Heart left ventricle (tissue), 16 donors: ENCODE measurements around the gene SURF4. TPM values are rescaled to one million over a fixed set of nuclear protein-coding genes. Genes with fewer than 3 reads are reported as not detected.

Source experiments
- ATAC-seq, 4 donors: fragments of 200-7000 bp; cut with Tn5 transposase; one replicate each; pipeline ENCODE4 v1.9.1; 2020 to 2022; ENCODE audit warnings: moderate library complexity in 4 of 4, mild to moderate bottlenecking in 3 of 4, moderate number of reproducible peaks in 1 of 4
- DNase-seq, 5 donors: peaks; one replicate each; pipeline ENCODE4 v3.0.0-alpha.2; 2020
- H3K27ac ChIP-seq, 12 donors: fragments of 200-600 bp; sonication (generic) in 4 of 12; one replicate each; pipeline versions ENCODE4 v1.5.0 to v1.8.0; 2016 to 2022; ENCODE audit warnings: mild to moderate bottlenecking in 2 of 12
- H3K27me3 ChIP-seq, 9 donors: fragments of 200-600 bp; sonication (generic) in 2 of 9; one replicate each; pipeline versions ENCODE4 v1.5.1 to v1.8.0; 2016 to 2022; ENCODE audit warnings: mild to moderate bottlenecking in 3 of 9
- H3K36me3 ChIP-seq, 9 donors: fragments of 200-600 bp; sonication (generic) in 2 of 9; one replicate each; pipeline versions ENCODE4 v1.5.0 to v1.8.0; 2018 to 2022; ENCODE audit warnings: mild to moderate bottlenecking in 2 of 9
- H3K4me1 ChIP-seq, 12 donors: fragments of 200-600 bp; sonication (generic) in 4 of 12; one replicate each; pipeline versions ENCODE4 v1.5.0 to v1.8.0; 2016 to 2022; ENCODE audit warnings: mild to moderate bottlenecking in 3 of 12
- H3K4me3 ChIP-seq, 12 donors: fragments of 200-600 bp; sonication (generic) in 4 of 12; one replicate each; pipeline versions ENCODE4 v1.5.0 to v1.8.0; 2017 to 2022; ENCODE audit warnings: mild to moderate bottlenecking in 9 of 12, moderate library complexity in 4 of 12
- H3K9me3 ChIP-seq, 12 donors: fragments of 200-600 bp; sonication (generic) in 4 of 12; one replicate each; pipeline versions ENCODE4 v1.5.0 to v1.8.0; 2016 to 2022; ENCODE audit warnings: mild to moderate bottlenecking in 1 of 12
- POLR2A ChIP-seq, 2 donors: fragments of 450-650 bp; IDR thresholded peaks; one replicate each; pipeline ENCODE4 v1.6.1; 2017; ENCODE audit warnings: antibody characterized with exemption in 2 of 2, mild to moderate bottlenecking in 2 of 2, moderate library complexity in 2 of 2
- WGBS, 4 donors: extraction: QIAGEN DNeasy Blood & Tissue Kit in 2 of 4; methylation state at CpG; one replicate each; pipeline versions ENCODE4 v1.1.5 to v1.1.7; 2013 to 2018; 5-methylcytosine and 5-hydroxymethylcytosine counted together
- intact Hi-C, 10 donors: fragments of 100-400 bp; cut with DNase I; formaldehyde crosslinking; loops; one replicate each; pipeline versions ENCODE4 v1.11.1 to v1.14.2; 2022
- polyA plus RNA-seq, 2 donors: library from polyadenylated mRNA; stranded (reverse); fragments of 200-250 nt; gene quantifications; one replicate each; pipeline ENCODE4 v1.2.3, GENCODE V29; 2013
- total RNA-seq, 9 donors: library from RNA; depleted of rRNA in 2 of 9; stranded (reverse); fragments of >200 nt in 2 of 9; fragmentation: NEBNext Ultra II Directional in 3 of 9; extraction: Animal tissue kit (Norgen Biotek cat#: 25700) in 3 of 9; gene quantifications; one replicate each; pipeline versions ENCODE4 v1.1.0 to v1.2.4, GENCODE V29; 2016 to 2023
- TF ChIP-seq, protein P1 (sequence below), 12 donors: fragments of 200-600 bp; sonication (generic) in 4 of 12; IDR thresholded peaks; one replicate each; pipeline versions ENCODE4 v1.5.0 to v1.8.0; 2018 to 2022; ENCODE audit warnings: antibody characterized with exemption in 12 of 12, mild to moderate bottlenecking in 5 of 12
- donor health status: ischemic (EF 13 %, LVEDD 7.1; RV severe dilation, severe dysfunction).
- donor health status: healthy with polysubstance abuse.
- donor health status: DM: no; HTN: yes; CAD: no.
- donor health status: DM: no; HTN: no; CAD: no.
- donor health status: ischemic (EF 25% LVEDD 6.9; RV normal size, moderate dysfunction).
- donor health status: ischemic (EF 25% LVEDD 5.7; RV mildly dilated, moderate dysfunction).
- donor health status: healthy.
- donor health status: DM: yes; HTN: yes; CAD: no.
- donor health status: ischemic (EF 35%, LVEDD 5.7; RV mildly dilated, moderate dysfunction).
- donor health status: nonischemic (EF 11% LVEDD 7.7; RV severe dilation, severe dysfunction).
- donor health status: DM: yes; HTN: yes; CAD: no.
- donor health status: PGD.
- donor health status: ischemic (EF 29% LVEDD 5.4; RV normal size, mild dysfunction).
- donor health status: nonischemic (EF 23%, LVEDD 6.1; RV moderate dilation, normal function).

Gene SURF4
- total and polyA plus RNA-seq, 11 donors, result 31.2 to 185 (median 77.8) TPM

DNA sequence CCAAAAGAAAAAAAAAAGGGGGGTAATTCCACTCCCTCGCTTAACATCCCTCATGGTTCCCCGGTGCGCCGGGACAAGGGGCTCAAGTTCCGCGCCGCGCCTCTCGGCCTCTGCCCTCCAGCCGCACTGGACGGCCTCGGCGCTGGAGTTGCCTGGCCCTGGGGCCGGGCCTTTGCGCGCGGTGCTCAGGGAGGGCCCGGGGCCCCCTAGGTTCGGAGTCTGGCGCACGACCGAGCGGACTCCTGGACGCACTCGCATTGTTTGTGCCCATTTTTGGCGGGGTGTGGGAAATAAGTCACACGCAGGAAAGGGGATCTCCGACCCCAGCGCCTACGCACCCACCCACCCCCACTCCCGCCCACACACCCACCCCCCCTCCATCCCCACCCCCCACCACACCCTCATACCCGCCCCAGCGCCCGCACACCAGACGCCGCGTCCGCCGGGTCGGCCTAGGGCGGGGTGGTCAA is 28.3 kb downstream of the SURF4 start:
- peak overlapping the region; percentile 78 to 100 (median 94) for H3K4me3 ChIP-seq
- 0 to 1% (median 0%) methylated on average over 23 to 41 of the region's 41 CpGs for WGBS, 4 donors
- no peaks in the 10 kb centered on the region for H3K9me3 ChIP-seq
- peak overlapping the region; percentile 69 to 99 (median 89) for H3K27ac ChIP-seq
- peaks cover 4 to 31% (median 25%) of the 10 kb centered on the region in 12 donors for H3K4me1 ChIP-seq
- DNase-seq (peak in 3 of 5 donors; percentile 38 to 55 (median 50)), ATAC-seq (peak; percentile 21 to 68 (median 60))
- H3K36me3 ChIP-seq, result peaks cover 0 to 72% (median 67%) of the 10 kb centered on the region in 9 donors
- no peaks in the 10 kb centered on the region for H3K27me3 ChIP-seq
- TF ChIP-seq POLR2A (IDR thresholded peaks at IDR 0.05), result no peak
- TF ChIP-seq, protein P1, sequence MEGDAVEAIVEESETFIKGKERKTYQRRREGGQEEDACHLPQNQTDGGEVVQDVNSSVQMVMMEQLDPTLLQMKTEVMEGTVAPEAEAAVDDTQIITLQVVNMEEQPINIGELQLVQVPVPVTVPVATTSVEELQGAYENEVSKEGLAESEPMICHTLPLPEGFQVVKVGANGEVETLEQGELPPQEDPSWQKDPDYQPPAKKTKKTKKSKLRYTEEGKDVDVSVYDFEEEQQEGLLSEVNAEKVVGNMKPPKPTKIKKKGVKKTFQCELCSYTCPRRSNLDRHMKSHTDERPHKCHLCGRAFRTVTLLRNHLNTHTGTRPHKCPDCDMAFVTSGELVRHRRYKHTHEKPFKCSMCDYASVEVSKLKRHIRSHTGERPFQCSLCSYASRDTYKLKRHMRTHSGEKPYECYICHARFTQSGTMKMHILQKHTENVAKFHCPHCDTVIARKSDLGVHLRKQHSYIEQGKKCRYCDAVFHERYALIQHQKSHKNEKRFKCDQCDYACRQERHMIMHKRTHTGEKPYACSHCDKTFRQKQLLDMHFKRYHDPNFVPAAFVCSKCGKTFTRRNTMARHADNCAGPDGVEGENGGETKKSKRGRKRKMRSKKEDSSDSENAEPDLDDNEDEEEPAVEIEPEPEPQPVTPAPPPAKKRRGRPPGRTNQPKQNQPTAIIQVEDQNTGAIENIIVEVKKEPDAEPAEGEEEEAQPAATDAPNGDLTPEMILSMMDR (IDR thresholded peaks at IDR 0.05), result peak in 1 of 12 donors; percentile 36
- intact Hi-C loops, result loop anchor here in 1 of 10 donors (10.0 kb wide), 1 partner anchor 137 kb away; no protein-coding TSS in a partner anchor

DNA sequence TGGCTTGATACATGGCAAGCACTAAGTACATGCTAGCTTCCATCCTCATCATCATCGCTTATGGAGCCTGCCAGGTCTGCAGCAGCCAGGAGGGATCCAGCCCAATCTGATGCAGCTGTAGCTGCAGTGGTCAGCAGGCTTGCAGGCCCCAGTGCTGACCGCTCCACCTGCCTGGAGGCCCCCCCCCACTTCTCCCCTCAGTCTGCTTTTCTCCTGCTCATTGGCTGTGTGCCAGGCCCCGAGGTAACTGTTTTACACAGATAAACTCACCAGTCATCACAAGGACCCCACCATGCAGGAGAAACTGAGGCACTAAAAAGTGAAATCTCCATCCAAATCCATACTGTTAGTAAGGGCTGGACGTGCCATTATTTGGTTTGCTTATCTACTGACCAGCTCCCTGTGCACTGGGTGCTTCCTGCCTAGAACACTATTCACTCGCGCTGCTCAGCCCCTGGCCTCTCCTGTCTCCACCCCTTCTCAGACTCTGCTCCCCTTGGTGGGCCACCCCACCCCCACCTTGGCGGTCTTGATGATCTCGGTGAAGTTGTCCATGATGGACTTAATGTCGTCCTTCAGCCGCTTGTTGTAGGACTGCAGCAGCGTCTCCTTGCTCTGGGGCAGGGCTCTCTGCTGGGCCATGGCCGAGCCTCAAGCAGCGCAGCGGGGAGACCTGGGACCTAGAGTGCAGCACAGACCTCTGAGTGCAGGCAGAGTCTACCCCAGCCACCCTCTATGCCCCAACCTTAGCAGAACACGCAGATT is 29.7 kb downstream of the SURF4 start:
- Histone ChIP-seq H3K9me3 (no peaks in the 10 kb centered on the region), H3K27ac (peak overlapping the region in 3 of 12 donors; percentile 88 to 97 (median 93)), H3K36me3 (peaks cover 0 to 72% (median 67%) of the 10 kb centered on the region in 9 donors), H3K4me3 (peak overlapping the region in 9 of 12 donors; percentile 78 to 100 (median 99)), H3K4me1 (peaks cover 4 to 40% (median 25%) of the 10 kb centered on the region in 12 donors), H3K27me3 (no peaks in the 10 kb centered on the region)
- ATAC-seq (no peak), DNase-seq (no peak)
- 68 to 70% (median 69%) methylated on average over 11 to 15 of the region's 15 CpGs for WGBS, 4 donors
- TF ChIP-seq POLR2A (IDR thresholded peaks at IDR 0.05), result no peak
- TF ChIP-seq, protein P1 (IDR thresholded peaks at IDR 0.05), result no peak
- intact Hi-C loops, result loop anchor here in 1 of 10 donors (10.0 kb wide), 1 partner anchor 139 kb away; no protein-coding TSS in a partner anchor

DNA sequence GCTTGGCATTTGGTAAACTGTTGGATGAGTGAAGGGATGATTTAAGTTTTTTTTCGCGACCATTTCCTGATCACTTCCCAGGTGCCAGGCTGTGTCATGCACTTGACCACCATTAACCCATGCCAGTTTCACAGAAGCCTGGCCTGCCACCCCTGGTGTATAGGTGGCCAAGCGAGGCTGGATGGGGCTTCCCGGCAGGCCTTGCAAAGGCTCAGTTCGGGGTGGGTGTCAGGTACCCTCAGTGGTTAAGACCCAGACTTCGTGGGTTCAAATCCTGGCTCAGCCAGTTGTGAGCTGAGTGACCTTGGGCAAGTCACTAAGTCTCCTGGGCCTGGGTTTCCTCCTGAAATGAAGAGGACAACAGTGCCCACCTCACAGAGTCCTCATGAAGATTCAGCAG is 30.3 kb downstream of the SURF4 start:
- 79 to 96% (median 91%) methylated on average over 2 to 6 of the region's 6 CpGs for WGBS, 4 donors
- no peak for TF ChIP-seq POLR2A (IDR thresholded peaks at IDR 0.05)
- TF ChIP-seq, protein P1 (IDR thresholded peaks at IDR 0.05), result no peak
- no peak overlapping the region for H3K4me3 ChIP-seq
- no peak overlapping the region for H3K27ac ChIP-seq
- H3K4me1 ChIP-seq, result peaks cover 4 to 46% (median 25%) of the 10 kb centered on the region in 12 donors
- peaks cover 0 to 72% (median 67%) of the 10 kb centered on the region in 9 donors for H3K36me3 ChIP-seq
- intact Hi-C loops, result loop anchor here in 1 of 10 donors (10.0 kb wide), 1 partner anchor 139 kb away; no protein-coding TSS in a partner anchor
- H3K9me3 ChIP-seq, result no peaks in the 10 kb centered on the region
- no peak for DNase-seq
- H3K27me3 ChIP-seq, result no peaks in the 10 kb centered on the region
- ATAC-seq, result no peak

DNA sequence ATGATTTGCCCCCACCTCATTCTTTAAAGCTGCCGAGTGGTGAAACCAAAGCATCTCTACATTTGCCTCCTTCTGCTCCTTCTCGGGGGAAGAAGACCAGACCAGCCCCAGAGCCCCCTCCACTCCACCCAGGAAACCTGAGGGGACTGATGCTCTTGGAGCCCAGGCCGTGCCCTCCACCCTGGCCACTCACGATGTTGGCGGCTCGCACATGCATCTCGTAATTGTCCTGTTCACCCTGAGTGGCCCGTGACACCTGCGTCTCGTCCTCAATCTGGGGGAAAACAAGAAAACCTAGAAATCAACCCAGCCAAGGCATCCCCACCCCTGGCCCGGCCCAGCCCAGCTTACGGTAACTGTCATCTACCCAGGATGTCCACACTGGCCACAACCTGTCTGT is 30.9 kb downstream of the SURF4 start:
- Histone ChIP-seq H3K9me3 (no peaks in the 10 kb centered on the region), H3K27me3 (no peaks in the 10 kb centered on the region), H3K36me3 (peaks cover 0 to 72% (median 67%) of the 10 kb centered on the region in 9 donors), H3K4me3 (no peak overlapping the region), H3K4me1 (peaks cover 4 to 49% (median 25%) of the 10 kb centered on the region in 12 donors), H3K27ac (no peak overlapping the region)
- ATAC-seq (no peak), DNase-seq (no peak)
- 93 to 97% (median 95%) methylated on average over 12 of the region's 12 CpGs for WGBS, 4 donors
- no peak for TF ChIP-seq POLR2A (IDR thresholded peaks at IDR 0.05)
- TF ChIP-seq, protein P1 (IDR thresholded peaks at IDR 0.05), result no peak
- intact Hi-C loops, result loop anchor here in 1 of 10 donors (10.0 kb wide), 1 partner anchor 140 kb away; no protein-coding TSS in a partner anchor
